OCI-M2 (cell line): ENCODE results near the gene PCDHGB1.
"Not testable (repeated sequence)": the region's sequence is repeated elsewhere in the genome, so short reads cannot be mapped to it uniquely, and the experiment has no call there.

ENCODE experiments used
- DNase-seq: peaks from one replicate; lab custom pipeline; 2025; ENCODE audit not compliant: unreplicated experiment; lab: John Stamatoyannopoulos, UW

PCDHGB1 gene

DNA sequence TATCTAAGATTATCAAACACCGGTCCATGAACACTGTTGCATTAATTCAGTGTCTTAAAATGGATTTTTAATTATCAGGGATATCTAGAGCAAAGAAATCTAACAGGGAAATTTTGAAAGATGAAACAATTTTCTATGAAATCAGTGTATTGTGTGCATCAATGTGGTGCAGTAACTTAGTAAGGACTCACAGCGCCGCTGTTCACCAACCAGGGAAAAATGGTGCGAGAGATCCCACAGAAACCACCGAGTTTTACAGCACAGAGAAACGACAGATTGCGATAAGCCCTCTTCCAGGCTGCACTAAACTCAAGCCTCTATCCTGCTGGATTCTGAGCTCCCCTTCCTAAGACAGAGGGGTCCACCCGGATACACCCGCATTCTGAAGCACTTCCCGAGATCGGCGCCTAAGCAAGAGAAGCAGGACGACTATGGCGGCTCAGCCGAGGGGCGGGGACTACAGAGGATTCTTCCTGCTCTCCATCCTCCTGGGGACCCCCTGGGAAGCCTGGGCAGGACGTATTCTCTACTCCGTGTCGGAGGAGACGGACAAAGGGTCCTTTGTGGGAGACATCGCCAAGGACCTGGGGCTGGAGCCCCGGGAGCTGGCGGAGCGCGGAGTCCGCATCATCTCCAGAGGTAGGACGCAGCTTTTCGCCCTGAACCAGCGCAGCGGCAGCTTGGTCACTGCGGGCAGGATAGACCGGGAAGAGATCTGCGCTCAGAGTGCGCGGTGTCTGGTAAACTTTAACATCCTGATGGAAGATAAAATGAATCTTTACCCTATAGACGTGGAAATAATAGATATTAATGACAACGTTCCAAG lies 32.8 kb downstream of the PCDHGB1 start, which contains the start of gene PCDHGA7:
TSS of gene PCDHGA7 (plus strand) at position 274 of the 826 bp plus-strand sequence. CDS start at position 432, 158 bp downstream.
- DNase-seq, result no peak

DNA sequence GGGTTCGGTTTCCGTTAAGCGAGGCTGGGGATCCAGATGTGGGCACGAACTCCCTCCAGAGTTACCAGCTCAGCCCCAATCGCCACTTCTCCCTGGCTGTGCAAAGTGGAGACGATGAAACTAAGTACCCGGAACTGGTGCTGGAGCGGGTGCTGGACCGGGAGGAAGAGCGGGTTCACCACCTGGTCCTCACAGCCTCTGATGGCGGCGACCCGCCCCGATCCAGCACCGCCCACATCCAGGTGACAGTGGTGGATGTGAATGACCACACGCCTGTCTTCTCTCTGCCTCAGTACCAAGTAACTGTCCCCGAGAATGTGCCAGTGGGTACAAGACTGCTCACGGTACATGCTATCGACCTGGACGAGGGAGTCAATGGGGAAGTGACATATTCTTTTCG lies 33.4 kb downstream of the PCDHGB1 start:
- no peak for DNase-seq

DNA sequence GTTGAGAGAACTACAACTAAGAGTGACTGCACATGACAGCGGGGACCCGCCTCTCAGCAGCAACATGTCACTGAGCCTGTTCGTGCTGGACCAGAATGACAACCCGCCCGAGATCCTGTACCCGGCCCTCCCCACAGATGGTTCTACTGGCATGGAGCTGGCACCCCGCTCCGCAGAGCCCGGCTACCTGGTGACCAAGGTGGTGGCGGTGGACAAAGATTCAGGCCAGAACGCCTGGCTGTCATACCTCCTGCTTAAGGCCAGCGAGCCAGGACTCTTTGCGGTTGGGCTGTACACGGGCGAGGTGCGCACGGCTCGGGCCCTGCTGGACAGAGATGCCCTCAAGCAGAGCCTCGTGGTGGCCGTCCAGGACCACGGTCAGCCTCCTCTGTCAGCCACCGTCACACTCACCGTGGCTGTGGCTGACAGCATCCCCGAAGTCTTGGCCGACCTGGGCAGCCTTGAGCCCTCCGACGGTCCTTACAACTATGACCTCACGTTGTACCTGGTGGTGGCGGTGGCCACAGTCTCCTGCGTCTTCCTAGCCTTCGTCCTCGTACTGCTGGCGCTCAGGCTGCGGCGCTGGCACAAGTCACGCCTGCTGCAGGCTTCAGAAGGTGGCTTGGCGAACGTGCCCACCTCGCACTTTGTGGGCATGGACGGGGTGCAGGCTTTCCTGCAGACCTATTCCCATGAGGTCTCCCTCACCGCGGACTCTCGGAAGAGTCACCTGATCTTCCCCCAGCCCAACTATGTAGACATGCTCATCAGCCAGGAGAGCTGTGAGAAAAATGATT lies 34.8 kb downstream of the PCDHGB1 start:
- no peak for DNase-seq

- not testable (repeated sequence) for DNase-seq
These were observed 37.8 kb downstream of the PCDHGB1 start, which contains the start of gene PCDHGB4 for GRCh38 chr5:141387557-141388311. Gene PCDHGB4 (plus strand): TSS chr5:141387698. CDS start chr5:141387885, 187 bp downstream.

DNA sequence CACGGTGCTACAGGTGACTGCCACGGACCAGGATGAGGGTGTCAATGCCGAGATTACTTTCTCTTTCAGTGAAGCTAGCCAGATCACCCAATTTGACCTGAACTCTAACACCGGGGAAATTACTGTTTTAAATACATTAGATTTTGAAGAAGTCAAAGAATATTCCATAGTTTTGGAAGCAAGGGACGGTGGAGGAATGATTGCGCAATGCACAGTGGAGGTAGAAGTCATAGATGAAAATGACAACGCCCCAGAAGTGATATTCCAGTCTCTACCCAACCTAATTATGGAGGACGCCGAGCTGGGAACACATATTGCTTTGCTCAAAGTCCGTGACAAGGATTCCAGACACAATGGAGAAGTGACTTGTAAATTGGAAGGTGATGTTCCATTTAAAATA lies 38.8 kb downstream of the PCDHGB1 start:
- DNase-seq, result no peak

- no peak for DNase-seq
These were observed 39.5 kb downstream of the PCDHGB1 start for GRCh38 chr5:141389153-141390042.

- DNase-seq, result no peak
These were observed 42.7 kb downstream of the PCDHGB1 start, which contains the start of gene PCDHGA8 for GRCh38 chr5:141392429-141393198. Gene PCDHGA8 (plus strand): TSS chr5:141392633. CDS start chr5:141392814, 181 bp downstream.

DNA sequence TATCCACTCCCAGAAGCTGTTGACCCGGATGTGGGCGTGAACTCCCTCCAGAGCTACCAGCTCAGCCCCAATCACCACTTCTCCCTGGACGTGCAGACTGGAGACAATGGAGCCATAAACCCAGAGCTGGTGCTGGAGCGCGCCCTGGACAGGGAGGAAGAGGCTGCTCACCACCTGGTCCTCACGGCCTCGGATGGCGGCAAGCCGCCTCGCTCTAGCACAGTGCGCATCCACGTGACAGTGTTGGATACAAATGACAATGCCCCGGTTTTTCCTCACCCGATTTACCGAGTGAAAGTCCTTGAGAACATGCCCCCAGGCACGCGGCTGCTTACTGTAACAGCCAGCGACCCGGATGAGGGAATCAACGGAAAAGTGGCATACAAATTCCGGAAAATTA lies 43.4 kb downstream of the PCDHGB1 start:
- no peak for DNase-seq

DNA sequence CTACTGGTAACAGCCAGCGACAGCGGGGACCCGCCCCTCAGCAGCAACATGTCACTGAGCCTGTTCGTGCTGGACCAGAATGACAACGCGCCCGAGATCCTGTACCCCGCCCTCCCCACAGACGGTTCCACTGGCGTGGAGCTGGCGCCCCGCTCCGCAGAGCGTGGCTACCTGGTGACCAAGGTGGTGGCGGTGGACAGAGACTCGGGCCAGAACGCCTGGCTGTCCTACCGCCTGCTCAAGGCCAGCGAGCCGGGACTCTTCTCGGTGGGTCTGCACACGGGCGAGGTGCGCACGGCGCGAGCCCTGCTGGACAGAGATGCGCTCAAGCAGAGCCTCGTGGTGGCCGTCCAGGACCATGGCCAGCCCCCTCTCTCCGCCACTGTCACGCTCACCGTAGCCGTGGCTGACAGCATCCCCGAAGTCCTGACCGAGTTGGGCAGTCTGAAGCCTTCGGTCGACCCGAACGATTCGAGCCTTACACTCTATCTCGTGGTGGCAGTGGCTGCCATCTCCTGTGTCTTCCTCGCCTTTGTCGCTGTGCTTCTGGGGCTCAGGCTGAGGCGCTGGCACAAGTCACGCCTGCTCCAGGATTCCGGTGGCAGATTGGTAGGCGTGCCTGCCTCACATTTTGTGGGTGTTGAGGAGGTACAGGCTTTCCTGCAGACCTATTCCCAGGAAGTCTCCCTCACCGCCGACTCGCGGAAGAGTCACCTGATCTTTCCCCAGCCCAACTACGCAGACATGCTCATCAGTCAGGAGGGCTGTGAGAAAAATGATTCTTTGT lies 44.7 kb downstream of the PCDHGB1 start:
- not testable (repeated sequence) for DNase-seq

- not testable (repeated sequence) for DNase-seq
These were observed 48.1 kb downstream of the PCDHGB1 start, which contains the start of gene PCDHGB5 for GRCh38 chr5:141397756-141398551. Gene PCDHGB5 (plus strand): TSS chr5:141397947. CDS start chr5:141398128, 181 bp downstream.

DNA sequence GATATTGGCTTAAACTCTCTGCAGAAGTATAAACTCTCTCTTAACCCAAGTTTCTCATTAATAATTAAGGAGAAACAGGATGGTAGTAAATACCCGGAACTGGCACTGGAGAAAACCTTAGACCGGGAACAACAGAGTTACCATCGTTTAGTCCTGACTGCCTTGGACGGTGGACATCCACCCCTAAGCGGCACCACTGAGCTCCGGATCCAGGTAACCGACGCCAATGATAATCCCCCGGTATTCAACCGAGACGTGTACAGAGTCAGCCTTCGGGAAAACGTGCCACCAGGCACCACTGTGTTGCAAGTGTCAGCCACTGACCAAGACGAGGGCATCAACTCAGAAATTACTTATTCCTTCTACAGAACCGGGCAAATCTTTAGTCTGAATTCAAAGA lies 48.7 kb downstream of the PCDHGB1 start:
- no peak for DNase-seq

DNA sequence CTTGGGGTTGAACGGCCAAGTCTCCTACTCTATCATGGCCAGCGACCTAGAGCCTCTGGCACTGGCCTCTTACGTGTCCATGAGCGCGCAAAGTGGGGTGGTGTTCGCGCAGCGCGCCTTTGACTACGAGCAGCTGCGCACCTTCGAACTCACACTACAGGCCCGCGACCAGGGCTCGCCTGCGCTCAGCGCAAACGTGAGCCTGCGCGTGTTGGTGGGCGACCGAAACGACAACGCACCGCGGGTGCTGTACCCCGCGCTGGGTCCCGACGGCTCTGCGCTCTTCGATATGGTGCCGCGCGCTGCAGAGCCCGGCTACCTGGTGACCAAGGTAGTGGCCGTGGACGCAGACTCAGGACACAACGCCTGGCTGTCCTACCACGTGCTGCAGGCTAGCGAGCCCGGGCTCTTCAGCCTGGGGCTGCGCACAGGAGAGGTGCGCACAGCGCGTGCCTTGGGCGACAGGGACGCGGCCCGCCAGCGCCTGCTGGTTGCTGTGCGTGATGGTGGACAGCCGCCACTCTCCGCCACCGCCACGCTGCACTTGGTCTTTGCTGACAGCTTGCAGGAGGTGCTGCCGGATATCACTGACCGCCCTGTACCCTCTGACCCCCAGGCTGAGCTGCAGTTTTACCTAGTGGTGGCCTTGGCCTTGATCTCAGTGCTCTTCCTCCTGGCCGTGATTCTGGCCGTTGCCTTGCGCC lies 49.8 kb downstream of the PCDHGB1 start:
- DNase-seq, result no peak
